GM18502 (cell line): ENCODE results near the gene SLC16A14.
A peak's percentile ranks its signal among the peaks of the same experiment; 100 is the strongest.
"Not testable (repeated sequence)": the region's sequence is repeated elsewhere in the genome, so short reads cannot be mapped to it uniquely, and the experiment has no call there.

Source experiments
- ATAC-seq: cut with Tn5 transposase; IDR thresholded peaks from one replicate; pipeline ENCODE4 v1.9.1; 2021; ENCODE audit warnings: mild to moderate bottlenecking; ENCODE audit not compliant: unreplicated experiment, poor library complexity

The SLC16A14 gene, protein sequence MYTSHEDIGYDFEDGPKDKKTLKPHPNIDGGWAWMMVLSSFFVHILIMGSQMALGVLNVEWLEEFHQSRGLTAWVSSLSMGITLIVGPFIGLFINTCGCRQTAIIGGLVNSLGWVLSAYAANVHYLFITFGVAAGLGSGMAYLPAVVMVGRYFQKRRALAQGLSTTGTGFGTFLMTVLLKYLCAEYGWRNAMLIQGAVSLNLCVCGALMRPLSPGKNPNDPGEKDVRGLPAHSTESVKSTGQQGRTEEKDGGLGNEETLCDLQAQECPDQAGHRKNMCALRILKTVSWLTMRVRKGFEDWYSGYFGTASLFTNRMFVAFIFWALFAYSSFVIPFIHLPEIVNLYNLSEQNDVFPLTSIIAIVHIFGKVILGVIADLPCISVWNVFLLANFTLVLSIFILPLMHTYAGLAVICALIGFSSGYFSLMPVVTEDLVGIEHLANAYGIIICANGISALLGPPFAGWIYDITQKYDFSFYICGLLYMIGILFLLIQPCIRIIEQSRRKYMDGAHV

DNA sequence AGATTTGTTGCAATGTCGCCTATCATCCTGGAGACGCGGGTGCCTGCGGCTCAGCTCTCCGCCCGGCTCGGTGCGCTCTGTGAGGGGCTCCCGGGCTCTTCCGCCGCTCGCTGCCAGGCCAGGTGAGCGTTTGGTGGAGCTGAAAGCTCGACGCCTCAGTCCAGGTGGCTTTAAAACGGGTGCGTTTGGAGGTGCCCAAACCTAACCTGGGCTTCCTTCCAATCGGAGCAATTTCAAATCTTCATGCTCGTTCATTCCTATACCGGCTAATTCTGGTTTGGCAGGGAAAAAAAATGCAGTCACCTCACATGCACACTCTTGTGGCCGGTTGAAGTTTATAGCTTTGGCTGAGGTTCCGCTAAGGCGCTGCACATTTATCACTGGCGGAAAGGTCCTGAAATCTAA lies at the start of gene SLC16A14:
SLC16A14 (minus strand) TSS at position 274 of the 405 bp plus-strand sequence. CDS start 9,572 bp downstream, outside the sequence.
- peak; percentile 40 for ATAC-seq

DNA sequence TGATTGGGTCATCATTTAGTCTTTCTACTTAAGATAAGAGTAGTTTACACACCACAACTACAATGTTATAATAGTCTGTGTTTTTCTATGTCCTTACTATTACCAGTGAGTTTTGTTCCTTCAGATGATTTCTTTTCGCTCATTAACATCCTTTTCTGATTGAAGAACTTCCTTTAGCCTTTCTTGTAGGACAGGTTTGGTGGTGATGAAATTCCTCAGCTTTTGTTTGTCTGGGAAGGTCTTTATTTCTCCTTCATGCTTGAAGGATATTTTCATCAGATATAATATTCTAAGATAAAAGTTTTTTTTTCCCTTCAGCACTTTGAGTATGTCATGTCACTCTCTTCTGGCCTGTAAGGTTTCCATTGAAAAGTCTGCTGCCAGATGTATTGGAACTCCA lies 38.0 kb upstream of the SLC16A14 start:
- no peak for ATAC-seq

DNA sequence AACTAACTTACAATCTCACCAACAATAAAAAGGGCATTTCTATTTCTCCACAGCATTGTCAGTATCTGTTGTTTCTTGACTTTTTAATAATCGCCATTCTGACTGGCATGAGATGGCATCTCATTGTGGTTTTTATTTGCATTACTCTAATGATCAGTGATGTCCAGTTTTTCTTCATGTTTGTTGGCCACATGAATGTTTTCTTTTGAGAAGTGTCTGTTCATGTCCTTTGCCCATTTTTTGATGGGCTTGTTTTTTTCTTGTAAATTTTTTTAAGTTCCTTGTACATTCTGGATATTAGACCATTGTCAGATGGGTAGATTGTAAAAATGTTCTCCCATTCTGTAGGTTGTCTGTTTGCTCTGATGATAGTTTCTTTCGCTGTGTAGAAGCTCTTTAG lies 33.2 kb upstream of the SLC16A14 start:
- not testable (repeated sequence) for ATAC-seq

DNA sequence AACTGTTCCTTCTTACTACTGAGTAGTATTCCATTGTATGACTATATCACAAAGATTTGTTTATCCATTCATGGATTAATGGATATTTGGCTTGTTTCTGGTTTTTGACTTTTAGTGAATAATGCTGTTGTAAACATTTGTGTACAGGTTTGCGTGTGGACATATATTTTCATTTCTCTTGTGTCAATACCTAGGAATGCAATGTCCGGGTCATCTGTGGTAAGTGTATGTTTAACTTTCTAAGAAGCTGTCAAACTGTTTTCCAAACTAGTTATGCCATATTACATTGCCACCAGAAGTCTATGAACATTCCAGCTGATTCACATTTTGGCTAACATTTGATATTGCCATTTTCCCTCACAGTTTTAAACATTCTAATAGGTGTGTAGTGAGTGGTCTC lies 29.1 kb upstream of the SLC16A14 start:
- ATAC-seq: no peak

DNA sequence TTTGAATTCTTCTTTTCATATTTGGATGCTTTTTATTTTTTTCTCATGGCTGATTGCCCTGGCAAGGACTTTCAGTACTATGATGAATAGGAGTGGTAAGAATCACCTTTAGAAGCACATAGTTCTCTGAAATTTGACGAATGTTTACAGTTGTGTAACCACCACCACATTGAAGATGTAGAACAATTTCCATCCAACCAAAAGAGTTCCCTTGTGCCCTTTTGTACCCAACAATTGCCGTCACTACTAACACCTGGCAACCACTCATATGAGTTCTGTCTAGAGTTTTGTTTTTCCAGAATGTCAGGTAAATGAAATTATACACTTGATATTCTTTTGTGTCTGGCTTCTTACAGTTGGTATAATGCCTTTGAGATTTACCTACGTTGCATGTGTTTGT lies 28.7 kb upstream of the SLC16A14 start:
- no peak for ATAC-seq

DNA sequence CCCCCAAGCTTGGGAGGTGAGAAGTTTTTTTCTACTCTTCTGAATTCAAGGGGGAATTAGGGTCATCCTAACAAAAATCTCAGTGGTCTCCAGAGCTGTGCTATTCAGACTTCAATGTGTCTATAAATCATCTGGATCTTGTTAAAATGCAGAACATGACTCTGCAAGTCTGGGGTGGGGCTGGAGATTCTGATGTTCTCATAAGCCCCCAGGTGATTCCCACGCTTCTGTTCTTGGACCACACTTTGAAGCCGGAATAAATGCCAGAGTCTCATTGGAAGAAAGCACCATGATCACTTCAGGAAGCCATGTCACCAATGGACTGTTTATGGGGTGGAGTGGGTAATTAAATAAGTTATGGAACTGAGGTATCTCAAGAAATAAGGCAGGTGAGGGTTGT lies 22.2 kb upstream of the SLC16A14 start:
- no peak for ATAC-seq

DNA sequence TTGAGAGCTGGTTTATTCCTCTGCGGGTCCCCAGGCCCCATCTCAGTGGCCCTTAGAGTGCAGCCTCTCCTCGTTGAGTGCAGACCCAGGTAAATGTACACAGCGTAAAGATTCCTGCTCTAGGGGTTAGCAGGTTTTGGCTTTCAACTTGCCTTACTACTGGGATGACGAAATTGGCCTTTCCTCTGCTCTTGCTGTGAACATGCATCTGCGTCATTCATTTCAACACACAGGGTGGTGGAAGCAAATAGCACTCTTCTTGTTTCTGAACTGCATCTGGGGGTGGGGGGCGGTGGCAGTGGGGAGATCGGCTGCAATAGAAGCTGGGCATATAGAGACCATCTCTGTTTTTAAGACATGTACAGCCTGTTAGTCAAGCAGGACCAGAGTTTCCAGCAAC lies 16.5 kb upstream of the SLC16A14 start:
- ATAC-seq: no peak

DNA sequence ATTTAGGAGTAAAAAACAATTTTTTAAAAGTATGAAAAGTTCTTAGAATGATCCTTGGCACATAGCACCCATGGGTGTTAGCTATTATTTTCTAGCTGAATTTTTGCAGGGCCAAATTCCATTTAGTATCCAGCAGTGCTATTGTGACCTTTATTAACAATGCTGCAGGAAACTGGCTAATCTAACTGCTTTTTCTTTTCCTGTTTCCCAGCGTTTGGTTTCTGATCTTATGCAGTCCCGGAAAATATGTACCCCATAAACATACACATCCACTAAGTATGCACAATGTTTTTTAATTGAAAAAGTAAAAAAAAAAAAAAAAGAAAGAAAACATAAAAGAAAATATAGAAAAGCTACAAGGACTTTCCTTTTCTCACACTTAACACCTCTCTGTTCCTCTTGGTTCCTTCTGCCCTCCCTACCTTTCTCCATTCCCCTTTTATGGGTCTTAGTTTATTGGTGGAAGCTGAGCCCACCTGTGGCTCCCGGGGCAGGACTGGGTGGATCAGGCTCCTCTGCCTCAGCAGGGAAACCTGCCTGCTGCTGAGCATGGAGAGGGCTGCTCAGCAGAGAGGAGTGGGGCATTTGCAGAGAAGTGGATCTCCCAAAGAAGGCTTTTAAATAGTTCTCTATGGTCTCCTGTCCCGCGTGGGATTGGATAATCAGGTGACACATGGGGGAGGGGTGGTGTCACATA lies 9.3 kb upstream of the SLC16A14 start:
- no peak for ATAC-seq

DNA sequence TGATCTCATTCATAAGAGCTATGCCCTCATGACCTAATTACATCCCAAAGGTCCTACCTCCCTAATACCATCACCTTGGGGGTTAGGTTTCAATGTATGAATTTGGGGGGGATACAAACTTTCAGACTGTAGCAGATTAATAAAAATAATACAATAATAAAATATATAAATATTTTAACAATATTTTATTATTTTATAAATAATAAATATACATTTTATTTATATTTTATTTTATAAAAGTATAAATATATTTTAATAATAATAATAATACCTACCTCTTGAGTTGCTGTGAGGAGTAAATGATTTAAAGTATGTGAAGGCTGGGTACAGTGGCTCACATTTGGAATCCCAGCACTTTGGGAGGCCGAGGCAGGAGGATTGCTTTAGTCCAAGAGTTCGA lies 8.1 kb upstream of the SLC16A14 start:
- ATAC-seq: no peak

DNA sequence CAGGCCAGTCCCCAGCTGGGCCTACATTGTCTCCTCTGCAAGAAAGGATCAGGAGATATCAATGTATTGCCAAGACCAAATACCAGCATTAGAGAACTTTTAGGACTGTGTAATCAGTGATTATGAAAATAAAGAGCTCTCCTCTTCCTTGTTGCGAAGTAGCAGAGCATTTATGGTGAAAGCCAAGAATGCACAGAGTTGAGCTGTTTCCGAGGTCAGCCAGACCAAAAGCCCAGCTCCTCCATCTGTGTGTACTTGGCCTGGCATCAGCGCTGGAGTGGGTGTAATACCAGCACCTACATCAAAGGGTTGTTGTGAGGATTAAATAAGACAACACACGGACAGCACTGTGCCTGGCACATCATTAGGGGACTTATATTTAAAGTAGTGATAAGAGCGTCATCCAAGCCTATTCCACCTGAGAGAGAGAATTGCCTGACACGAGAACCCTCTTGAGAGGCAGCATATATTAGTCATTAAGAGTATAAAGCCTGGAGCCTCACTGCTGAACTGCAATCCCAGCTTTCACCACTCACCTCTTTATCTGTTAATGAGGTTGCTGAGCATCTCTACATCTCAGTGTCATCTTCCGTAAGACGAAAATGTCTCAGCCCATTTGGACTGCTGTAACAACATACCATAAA lies 7.4 kb upstream of the SLC16A14 start:
- ATAC-seq: no peak

DNA sequence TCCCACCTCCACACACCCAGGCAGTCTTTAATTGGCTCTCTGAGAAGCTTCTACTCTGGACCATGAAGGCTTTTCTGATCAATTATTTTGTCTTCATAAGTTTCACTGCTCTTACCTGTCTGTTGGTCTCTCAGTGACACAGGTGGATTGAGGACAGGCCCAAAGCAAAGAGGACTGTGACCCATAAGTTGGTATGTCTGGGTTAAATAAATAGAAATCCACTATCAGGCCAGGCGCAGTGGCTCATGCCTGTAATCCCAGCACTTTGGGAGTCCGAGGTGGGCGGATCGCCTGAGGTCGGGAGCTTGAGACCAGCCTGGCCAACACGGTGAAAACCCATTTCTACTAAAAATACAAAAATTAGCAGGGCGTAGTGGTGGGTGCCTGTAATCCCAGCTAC lies 2.7 kb upstream of the SLC16A14 start:
- no peak for ATAC-seq

DNA sequence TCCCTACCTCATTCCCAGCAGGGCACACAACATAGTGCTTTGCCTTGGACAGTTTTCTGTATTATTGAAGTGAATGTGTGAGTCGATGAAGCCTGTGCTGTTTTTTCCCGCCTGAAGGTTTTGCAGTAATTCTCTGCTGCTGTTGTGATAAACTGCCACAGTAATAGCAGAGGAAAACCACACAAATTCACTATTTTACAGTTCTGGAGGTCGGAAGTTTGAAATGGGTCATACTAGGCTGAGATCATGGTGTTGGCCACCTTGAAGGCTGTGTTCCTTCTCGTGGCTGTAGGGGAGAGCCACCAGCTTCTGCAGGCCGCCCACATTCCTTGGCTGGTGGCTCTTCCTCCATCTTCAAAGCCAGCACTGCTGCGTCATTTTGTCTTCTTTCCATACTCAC lies 678 bp upstream of the SLC16A14 start:
- ATAC-seq: no peak

DNA sequence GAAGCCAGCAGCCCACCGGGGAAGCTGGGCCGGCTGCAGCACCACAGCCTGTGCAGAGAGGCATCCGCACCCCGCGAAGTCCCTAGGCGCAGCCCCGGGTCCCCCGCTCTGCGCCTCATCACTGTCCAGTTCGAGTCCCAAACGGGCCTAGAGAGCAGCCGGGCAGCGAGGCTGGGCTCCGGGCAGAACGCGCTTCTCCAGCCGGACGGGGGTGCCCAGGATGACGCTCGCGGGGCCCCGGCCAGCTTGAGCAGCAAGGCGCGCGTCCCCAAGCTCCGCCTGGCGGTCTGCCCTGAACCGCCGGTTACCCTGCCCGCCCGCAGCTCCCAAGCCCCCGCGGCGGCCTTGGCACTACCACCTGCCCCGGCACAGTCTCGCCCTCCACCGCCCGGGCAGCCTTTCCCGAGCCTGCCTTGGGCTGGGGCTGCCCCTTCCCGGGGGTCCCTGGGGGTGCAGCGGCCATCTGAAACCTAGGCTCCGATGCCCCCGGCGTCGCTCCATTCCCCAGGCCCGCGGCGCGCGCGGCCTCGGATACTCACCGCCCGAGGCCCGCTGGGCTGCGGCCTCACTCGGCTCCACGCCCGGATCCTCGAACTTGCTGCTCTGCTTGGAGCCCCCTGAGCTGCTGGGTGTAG lies 591 bp downstream of the SLC16A14 start:
- peak; percentile 40 for ATAC-seq

DNA sequence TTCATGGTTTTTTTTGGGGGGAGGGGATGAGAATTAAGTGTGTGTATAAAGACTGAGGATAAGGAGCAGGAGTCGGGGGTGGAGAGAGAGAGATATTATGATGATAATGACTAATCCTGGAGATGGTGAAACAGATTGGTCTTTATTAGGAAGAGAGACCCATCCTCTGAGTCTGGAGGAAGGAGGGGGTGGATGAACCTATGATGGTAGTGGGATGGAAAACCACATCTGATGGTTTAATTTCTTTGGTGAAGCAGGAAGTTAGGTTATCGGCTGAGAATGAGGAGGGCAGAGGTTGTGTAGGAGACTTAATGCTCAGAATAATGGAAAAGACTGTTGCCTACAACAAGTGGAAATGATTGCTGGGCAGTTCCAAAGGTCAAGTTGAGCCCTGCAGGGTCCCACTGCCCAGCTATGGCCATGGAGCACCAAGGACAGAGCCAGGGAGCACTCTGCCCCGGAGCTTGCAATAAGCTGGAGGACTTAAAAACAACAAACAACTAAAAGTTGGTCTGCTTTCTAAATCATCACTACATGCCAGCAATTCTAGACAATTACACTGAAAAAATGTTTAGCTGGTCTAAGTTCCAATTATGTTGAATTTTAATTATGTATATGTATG lies 7.9 kb downstream of the SLC16A14 start:
- no peak for ATAC-seq

DNA sequence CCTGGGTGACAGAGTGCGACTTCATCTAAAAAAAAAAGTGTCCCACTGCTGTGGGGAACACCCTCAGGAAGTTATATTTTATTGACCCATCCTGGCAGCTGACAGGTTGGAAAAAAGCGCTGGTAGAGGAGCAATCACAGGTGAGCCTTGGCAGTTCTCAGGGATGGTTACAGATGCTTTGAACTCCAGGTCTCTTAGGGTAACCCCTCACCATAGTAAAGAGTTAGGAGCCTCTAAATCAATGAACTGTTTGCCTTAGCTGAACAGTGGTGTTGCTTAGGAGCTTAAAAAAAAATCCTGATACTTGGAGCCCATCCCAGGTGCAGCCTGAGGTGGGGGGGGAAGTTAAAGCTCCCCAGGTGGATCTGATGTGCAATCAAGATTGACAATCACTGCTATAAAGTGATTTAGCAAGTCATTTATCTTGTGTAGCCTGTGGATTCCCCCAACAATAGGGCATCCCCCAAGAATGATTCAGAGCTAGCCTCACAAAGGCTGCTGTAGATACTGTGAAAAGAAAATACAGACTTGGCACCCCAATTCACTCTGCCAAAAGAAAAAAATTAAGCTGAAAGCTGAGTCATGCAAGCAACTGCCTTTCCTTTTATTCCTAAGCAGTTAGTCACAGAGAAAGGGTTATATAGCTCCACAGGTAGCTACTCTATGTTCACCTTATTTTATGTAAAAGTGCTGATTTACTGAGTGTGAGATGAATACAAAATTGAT lies 14.8 kb downstream of the SLC16A14 start:
- ATAC-seq: no peak

DNA sequence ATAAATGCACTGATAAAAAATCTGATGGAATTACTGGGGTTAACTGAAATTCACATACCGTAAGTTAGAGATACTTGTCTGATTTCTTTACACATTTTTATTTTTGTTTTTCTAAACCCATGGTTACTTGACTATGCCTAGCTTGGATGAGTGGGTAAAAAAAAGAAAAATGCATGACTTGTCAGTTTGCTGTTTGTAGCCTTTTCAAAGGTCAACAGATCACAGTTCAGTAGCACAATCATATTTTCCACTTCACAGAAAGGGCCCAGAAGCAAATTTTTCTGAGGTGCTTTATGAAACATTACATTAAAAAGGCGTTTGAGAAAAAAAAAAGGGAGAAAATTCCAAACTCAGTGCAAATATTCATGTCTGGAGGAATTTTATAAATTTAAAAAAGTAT lies 16.4 kb downstream of the SLC16A14 start:
- no peak for ATAC-seq

DNA sequence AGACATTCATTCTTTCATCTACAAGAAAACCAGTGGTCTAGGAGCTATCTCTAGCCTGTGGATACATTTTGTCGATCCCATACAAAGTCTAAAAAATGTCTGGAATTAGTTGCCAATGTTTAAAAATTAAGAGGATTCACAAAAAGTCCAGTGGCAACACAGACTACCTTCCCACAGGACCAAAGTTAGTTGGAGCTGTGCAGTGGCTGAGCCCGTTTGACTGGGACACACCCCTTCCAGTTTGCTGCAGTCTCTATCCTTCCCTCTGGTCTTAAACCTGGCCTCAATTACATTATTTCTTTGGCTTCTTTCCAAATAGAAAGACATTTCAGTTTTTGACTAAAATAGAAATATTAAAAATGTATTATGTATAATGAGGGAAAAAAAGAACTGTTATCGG lies 18.6 kb downstream of the SLC16A14 start:
- ATAC-seq: no peak

DNA sequence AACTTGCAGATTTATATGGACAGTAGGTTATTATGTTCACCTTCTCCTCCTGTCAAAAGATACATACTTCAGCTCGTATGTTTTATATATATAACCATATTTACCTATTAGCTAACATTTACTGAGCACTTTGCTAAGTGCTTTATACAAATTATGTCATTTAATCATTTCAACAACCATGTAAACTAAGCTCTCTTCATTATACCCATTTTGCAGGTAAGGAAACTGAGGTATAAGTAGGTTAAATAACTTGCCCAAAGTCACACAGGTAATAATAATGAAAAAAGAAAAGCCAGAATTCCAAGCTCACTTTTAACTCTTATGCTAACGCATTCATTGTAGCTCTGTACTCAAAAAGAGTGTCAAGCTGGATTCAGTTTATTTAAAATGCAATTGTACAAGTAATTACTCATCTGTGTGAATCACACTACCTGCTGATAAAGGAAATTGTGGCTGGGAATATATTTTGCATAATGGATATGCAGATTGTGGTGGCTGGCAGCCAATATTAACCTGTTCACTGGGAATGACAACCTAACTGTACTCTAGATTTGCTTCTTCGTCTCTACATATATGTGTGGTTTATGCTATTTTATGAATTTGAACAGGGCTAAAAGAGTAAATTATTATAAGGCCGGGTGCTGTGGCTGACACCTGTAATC lies 20.6 kb downstream of the SLC16A14 start:
- no peak for ATAC-seq

DNA sequence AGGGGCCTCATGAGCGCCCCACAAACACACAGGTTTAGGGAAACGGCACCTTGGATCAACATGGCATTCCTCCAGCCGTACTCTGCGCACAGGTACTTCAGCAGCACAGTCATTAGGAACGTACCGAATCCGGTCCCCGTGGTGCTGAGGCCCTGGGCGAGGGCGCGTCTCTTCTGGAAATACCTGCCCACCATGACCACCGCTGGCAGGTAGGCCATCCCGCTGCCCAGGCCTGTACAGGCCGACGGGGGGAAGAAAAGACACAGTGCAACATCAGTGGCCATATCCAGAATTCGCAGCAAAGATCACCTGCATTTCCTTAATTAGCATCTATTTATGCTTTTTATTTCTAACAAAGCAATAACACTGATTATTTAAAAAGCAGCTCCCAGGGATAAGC lies 22.2 kb downstream of the SLC16A14 start:
- no peak for ATAC-seq
